ENCODE data around the gene FSIP1.

The FSIP1 gene

GRCh38 chr15:39799552-39800011 lies 16.9 kb upstream of the FSIP1 start:
- no peak for DNase-seq (ENCODE audit: extremely low read depth, low read depth)

GRCh38 chr15:39798382-39798781 lies 15.7 kb upstream of the FSIP1 start:
- no peak for DNase-seq (ENCODE audit: extremely low read depth, low read depth)
- TF ChIP-seq, protein P1, sequence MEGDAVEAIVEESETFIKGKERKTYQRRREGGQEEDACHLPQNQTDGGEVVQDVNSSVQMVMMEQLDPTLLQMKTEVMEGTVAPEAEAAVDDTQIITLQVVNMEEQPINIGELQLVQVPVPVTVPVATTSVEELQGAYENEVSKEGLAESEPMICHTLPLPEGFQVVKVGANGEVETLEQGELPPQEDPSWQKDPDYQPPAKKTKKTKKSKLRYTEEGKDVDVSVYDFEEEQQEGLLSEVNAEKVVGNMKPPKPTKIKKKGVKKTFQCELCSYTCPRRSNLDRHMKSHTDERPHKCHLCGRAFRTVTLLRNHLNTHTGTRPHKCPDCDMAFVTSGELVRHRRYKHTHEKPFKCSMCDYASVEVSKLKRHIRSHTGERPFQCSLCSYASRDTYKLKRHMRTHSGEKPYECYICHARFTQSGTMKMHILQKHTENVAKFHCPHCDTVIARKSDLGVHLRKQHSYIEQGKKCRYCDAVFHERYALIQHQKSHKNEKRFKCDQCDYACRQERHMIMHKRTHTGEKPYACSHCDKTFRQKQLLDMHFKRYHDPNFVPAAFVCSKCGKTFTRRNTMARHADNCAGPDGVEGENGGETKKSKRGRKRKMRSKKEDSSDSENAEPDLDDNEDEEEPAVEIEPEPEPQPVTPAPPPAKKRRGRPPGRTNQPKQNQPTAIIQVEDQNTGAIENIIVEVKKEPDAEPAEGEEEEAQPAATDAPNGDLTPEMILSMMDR (IDR thresholded peaks at IDR 0.05; ENCODE audit: low read depth, low read length), result no peak

More at GRCh38 chr15:39799552-39800011, 16.9 kb upstream of the FSIP1 start:
- TF ChIP-seq, protein P1 (IDR thresholded peaks at IDR 0.05; ENCODE audit: low read depth, low read length), result no peak

GRCh38 chr15:39797407-39797806 lies 14.8 kb upstream of the FSIP1 start:
- DNase-seq (ENCODE audit: extremely low read depth, low read depth), result no peak
- TF ChIP-seq, protein P1 (IDR thresholded peaks at IDR 0.05; ENCODE audit: low read depth, low read length), result no peak

DNA sequence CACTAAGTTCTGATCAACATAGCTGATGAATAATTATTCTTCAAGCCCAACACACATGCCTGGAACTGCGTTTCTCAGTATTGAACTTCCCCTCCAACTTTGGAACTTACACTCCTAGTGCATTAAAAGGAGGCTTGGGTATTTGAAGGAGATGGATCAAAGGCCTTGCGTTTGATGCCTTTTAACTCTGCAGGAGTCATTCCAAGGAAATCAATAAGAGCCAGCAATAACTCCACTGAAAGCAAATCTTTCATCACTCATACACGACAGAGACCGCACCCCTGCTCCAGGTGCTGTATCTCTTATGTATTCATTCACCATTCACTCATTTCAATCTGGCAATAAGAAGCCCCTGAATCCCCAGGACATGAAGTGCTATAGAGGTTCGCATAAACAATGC lies 14.0 kb upstream of the FSIP1 start:
- DNase-seq (ENCODE audit: extremely low read depth, low read depth), result no peak
- TF ChIP-seq, protein P1 (IDR thresholded peaks at IDR 0.05; ENCODE audit: low read depth, low read length), result no peak

DNA sequence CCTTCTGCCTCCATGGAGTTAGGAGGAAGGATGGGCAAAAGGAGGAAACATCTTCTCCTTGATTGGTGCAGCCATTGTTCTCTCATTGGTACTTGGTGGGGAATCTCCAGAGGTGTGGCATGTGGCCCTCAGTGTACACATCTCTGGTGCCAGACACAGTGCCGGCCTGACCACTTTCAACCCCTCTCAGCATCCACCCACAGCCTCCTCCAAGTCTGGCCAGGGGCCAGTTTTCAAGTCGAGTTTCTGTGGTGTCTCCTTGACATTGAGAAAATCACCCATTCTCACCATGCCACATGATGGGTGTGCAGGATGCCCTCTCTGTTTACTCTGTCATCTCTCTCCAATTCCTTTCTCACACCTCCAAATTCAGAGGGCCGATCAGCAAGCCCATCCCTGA lies 12.8 kb upstream of the FSIP1 start:
- no peak for DNase-seq (ENCODE audit: extremely low read depth, low read depth)
- TF ChIP-seq, protein P1 (IDR thresholded peaks at IDR 0.05; ENCODE audit: low read depth, low read length), result no peak

DNA sequence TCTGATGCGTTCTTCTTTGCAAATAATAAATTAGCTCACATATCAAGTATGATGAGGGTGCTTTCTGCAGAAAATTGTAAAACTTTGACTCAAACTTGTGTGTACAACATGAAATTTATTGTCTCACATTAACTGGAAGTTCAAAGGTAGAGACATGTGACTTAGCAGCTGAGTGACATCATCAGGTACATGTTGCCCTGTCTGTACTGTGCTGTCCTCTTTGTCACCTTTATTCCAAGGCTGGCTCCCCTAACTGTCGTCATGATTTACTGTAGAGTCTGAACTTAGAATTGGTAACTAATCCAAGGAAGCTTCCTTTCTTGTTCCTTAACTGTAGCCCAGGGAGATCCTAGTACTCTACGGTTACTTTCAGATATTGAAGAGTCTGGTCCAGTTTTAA lies 12.3 kb upstream of the FSIP1 start:
- TF ChIP-seq, protein P1 (IDR thresholded peaks at IDR 0.05; ENCODE audit: low read depth, low read length), result no peak
- no peak for DNase-seq (ENCODE audit: extremely low read depth, low read depth)

- TF ChIP-seq, protein P1 (IDR thresholded peaks at IDR 0.05; ENCODE audit: low read depth, low read length), result no peak
Observed at GRCh38 chr15:39793923-39794322, 11.3 kb upstream of the FSIP1 start.

More at GRCh38 chr15:39793923-39794322, 11.3 kb upstream of the FSIP1 start:
- DNase-seq (ENCODE audit: extremely low read depth, low read depth), result no peak
